IPS-NIHi7 (cell line): ENCODE data around the gene IRF3.

Source experiments
- DNase-seq: peaks from one replicate; pipeline ENCODE4 v3.0.0; 2012; ENCODE audit warnings: mixed read lengths; ENCODE audit errors: extremely low spot score

The IRF3 gene, protein sequence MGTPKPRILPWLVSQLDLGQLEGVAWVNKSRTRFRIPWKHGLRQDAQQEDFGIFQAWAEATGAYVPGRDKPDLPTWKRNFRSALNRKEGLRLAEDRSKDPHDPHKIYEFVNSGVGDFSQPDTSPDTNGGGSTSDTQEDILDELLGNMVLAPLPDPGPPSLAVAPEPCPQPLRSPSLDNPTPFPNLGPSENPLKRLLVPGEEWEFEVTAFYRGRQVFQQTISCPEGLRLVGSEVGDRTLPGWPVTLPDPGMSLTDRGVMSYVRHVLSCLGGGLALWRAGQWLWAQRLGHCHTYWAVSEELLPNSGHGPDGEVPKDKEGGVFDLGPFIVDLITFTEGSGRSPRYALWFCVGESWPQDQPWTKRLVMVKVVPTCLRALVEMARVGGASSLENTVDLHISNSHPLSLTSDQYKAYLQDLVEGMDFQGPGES

DNA sequence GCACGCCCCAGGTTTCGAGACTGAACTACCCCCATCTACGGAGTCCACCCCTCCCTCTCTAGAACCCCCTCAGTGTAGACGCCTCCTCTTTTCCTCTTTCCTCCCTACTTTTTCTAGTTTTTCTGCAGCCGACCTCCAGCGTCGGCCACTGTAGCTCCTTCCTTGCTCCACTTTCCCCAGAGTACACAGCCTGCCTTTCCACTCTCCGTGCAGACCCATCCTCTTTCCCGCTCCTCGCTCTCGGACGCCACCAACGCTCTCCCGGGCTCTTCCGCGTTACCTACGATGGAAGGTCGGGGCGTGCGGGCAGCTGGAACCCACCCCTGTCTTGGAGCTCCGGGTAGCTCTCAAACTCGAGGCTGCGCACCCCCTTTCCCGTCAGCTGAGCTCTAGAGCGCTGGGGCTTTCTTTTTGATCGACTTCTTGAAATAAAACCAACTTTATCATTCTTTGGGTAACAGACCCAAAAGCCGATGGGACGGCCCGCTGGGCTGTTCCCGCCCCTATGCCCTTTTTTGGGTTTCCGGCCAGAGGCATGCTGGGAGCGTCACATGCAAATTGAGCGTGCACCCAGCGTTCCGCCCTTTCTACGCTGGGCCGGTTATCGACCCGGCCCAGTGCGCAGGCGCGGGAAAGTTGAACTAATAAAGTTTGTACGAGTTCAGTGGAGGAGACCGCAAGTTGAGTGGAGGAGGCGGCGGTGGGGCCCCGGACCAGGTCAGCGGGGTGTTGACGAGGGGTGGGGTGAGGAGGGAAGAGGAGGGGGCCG, at the start of gene IRF3, which contains the start of gene BCL2L12:
TSS of gene IRF3 (minus strand) at position 507 of the 769 bp plus-strand sequence. CDS start 1,019 bp downstream, outside the sequence.
TSS of gene BCL2L12 (plus strand) at position 583 of the 769 bp plus-strand sequence. CDS start 760 bp downstream, outside the sequence.
- DNase-seq, result peak; percentile 92

DNA sequence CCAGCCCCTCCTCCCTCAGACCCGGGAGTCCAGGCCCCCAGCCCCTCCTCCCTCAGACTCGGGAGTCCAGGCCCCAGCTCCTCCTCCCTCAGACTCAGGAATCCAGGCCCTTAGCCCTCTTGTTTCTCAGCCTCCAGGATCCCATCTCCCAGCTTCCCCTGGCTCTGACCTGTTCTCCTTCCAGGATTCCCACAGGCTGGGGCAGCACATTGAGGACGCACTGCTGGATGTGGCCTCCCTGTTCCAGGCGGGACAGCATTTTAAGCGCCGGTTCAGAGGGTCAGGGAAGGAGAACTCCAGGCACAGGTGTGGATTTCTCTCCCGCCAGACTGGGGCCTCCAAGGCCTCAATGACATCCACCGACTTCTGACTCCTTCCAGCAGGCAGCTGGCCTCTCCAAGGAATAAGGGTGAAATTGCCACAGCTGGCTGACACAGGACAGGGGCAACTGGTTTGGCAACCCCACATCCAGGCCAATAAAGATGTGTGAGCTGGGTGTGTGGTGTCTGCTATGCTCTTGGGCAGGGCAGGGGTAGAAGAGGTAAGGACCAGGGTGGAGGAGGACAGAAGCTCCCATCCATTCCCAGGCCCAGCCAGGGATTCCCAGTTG, 47.7 kb upstream of the IRF3 start:
- DNase-seq, result no peak

DNA sequence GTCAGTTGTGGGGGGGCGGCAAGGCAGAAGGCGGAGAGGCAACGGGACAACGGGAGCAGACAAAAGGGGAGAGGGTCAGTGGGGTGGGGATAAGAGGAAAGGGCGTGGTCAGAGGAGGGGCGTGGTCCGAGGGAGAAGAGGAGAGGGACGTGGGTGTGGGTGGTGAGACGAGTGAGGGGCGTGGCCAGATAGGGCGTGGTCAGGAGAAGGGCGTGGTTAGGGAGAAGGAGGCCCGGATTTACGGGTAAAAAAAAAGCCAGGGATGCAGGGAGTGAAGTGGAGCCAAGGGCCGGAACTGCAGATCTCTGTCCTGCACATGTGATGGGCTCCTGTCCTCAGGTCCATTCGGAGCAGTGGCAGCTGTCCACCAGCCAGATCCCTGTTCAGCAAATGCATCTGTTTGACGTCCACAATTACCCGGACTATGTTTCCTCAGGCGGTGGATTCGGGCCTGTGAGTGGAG, 46.8 kb upstream of the IRF3 start:
- peak; percentile 91 for DNase-seq

DNA sequence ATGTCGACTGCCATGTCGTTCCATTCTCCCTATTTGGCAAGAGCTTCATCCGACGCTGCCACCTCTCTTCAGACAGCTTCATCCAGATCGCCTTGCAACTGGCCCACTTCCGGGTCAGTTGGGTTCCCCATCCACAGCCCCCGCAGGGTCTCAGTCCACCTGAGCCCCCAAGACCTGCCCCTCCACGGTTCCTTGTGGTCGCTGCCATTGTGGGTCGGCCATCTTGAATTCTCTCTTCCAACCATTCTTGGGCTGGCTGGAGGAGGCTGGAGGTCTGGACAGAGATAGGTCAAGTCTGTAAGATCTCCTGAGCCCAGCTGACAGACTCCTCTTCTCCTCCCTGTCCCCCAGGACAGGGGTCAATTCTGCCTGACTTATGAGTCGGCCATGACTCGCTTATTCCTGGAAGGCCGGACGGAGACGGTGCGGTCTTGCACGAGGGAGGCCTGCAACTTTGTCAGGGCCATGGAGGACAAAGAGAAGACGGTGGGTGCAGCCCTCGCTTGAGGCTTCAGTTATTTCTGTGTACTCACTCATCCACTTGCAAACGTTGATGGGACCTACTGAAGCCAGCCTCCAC, 44.8 kb upstream of the IRF3 start:
- DNase-seq, result no peak

DNA sequence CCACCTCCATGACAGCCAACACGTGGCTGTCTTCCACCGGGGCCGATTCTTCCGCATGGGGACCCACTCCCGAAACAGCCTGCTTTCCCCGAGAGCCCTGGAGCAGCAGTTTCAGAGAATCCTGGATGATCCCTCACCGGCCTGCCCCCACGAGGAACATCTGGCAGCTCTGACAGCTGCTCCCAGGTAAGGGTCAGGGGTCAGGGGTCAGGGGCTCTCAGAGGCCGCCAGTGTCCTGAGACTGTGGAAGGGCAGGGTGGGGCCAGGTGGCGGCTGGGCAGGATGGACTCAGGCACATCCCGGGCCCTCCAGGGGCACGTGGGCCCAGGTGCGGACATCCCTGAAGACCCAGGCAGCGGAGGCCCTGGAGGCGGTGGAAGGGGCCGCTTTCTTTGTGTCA, 40.3 kb upstream of the IRF3 start:
- no peak for DNase-seq

DNA sequence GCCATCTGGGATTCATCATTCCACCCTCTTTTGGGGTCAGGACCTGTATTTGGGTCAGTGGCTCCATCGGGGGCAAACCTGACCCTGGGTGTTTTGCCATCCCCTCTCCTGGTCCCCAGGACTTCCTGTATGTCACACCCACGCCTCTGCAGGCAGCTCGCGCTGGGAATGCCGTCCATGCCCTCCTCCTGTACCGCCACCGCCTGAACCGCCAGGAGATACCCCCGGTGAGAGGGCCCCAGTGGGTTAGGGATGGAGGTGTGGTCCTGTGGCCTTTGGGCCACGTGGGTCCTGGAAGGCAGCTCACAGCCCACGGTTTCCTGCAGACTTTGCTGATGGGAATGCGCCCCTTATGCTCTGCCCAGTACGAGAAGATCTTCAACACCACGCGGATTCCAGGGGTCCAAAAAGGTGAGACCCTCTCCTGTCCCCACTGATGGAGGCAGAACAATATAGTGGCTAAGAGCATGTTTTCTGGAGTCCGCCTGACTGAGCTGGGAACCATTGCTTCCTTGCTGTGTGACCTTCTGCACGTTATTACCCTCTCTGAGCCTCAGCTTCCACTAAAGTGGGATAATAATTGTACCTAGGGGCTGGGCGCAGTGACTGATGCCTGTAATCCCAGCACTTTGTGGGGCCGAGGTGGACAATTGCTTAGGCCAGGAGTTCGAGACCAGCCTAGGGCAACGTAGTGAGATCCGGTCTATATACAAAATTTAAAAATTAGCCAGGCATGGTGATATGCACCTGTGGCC, 39.4 kb upstream of the IRF3 start:
- DNase-seq, result no peak

DNA sequence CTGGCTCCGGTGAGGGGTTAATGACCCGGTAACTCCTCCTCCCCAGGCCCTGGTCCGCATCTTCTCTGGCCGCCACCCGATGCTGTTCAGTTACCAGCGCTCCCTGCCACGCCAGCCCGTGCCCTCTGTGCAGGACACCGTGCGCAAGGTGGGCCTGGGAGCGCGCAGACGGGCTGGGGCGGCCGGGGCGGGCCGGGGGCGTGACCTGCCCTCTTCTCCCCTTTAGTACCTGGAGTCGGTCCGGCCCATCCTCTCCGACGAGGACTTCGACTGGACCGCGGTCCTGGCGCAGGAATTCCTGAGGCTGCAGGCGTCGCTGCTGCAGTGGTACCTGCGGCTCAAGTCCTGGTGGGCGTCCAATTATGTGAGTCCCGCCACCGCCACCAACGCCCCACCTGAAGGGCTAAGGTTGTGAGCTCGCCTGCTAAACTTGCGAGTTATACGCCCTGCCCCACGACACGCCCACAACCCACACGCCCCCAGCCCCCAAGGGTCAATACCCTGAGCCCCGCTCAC, 35.7 kb upstream of the IRF3 start:
- DNase-seq, result no peak

DNA sequence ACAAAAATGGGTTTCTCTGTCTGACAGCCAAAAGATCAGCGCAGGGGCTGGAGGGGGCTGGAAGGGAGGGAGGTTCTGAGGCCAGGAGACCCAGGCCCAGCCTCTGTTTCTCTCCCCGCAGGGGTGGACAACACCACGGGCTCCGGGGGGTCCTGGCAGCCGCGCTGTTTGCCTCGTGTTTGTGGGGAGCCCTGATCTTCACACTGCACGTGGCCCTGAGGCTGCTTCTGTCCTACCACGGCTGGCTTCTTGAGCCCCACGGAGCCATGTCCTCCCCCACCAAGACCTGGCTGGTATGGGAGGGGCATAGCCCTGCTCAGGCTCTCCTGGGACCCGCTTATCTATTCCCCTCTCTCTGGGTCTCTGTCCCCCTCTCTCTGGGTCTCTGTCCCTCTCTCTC, 34.9 kb upstream of the IRF3 start:
- DNase-seq, result no peak

DNA sequence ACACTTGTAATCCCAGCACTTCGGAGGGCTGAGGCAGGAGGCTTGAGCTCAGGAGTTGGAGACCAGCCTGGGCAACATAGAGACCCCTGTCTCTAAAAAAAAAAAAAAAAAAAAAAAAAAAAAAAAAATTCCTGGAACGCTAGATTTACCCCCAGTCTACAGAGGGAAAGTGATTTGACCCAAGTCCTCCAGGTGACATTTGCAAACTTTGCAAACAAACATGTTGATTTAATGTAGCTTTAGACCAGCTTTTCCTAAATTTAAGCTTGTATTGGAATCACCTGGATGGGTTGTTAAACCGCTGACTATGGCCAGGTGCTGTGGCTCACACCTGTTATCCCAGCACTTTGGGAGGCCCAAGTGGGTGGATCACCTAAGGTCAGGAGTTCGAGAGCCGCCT, 33.7 kb upstream of the IRF3 start:
- no peak for DNase-seq

DNA sequence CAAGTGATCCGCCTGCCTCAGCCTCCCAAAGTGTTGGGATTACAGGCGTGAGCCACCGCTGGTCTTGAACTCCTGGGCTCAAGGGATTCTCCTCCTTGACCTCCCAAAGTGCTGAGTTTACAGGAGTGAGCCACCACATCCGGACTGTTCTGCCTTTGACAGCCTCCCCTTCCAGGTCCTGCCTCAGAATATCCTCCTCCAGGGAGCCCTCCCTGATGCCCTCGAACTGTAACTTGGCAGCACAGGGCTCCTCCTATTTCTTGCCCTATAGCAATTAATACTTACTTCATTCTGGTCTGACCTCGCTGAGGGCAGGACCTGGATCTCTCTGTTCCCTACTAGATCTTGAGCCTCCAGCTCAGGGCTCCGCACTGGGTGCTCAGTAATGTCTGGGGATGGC, 31.2 kb upstream of the IRF3 start:
- DNase-seq, result no peak

DNA sequence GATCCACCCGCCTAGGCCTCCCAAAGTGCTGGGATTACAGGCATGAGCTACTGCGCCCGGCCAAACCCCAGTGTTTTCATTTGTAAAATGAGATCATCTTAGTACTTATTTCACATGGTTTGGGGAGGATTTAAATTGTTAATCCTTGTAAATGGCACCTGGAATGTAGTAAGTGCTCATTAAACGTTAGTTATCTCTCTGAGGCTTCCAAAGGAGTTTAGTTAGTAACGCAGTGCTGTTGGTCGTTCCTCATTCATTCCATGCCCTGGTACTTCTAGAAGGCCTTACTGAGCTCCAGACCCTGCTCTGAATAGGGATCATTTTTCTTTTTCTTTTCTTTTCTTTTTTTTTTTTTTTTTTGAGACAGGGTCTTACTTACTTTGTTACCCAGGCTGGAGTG, 30.5 kb upstream of the IRF3 start:
- no peak for DNase-seq

DNA sequence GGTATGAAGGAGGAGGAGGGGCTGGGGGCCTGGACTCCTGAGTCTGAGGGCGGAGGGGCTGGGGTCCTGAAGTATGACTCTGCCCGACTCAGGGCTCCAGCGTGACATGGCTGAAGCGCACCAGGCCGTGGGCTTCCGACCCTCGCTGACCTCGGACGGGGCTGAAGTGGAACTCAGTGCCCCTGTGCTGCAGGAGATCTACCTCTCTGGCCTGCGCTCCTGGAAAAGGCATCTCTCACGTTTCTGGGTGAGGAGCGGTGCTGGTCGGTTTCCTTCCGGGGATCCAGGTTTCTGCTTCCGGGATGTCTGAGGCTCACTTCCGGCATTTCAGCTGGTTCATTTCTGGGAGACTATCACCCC, 26.5 kb upstream of the IRF3 start:
- no peak for DNase-seq

DNA sequence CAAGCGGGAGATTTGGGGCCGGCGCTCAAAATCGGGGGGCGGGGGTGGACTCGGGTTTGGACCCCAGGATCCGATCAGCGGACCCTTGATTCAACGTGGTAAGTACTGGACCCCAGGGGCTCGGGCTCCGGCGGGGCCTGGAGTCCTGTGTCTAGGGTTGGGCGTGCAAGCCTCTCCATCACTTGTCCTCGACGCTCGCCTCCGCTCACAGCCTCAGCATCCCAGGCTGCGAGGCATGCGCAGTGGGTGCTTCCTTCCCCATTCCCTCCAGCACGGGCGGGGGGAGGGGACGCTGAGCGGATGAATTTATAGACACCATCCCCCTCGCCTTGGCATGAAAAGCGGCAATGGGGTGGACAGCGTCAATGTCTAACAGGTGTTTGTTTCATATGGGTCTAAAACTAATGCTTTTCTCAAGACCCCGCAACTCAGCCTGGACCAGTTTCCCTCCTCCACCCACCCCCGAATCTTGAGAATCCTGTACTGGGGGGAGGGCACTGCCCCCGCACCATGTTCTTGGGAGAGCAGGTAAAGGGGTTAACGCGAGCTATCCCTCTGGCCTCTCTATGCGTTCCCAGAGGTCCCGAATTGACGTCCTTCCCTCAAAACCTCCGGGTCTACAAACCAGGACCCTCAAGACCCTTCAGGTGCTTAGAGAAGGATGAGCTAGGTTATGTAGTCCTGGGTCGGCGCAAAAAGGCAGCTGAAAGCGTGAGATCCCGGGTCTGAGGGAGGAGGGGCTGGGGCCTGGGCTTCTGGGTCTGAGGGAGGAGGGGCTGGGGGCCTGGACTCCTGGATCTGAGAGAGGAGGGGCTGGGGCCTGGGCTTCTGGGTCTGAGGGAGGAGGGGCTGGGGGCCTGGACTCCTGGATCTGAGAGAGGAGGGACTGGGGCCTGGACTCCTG, 25.8 kb upstream of the IRF3 start:
- peak; percentile 83 for DNase-seq

DNA sequence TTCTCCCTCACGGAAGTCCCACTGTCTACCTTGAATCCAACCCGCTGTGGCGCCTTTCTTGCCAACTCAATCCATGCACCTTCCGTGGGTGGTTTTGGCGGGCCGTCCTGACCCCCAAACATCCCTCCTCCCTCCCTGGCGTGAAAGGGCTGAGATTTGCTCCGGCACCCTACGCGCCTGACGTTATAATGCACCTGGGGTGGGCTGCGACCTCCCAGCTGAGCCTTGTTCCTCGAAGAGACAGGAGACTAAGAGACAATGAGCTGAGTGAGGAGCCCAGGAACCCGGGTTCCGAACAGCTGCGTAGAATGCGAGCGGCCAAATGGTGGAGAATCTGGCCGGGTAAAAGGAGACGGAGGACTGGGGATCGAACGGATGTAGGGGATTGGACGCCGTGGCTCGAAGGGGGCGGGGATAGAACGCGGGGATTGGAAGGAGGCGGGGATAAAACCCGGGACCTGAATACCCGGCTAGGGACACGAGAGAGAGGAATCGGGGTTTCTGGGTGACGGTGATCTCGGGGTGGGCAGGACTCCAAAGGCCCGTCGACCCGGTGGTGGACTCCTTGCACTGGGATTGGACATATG, 25.1 kb upstream of the IRF3 start, which contains the start of gene CPT1C:
TSS of gene CPT1C (plus strand) at position 461 of the 587 bp plus-strand sequence. CDS start 1,137 bp downstream, outside the sequence.
- peak; percentile 92 for DNase-seq

DNA sequence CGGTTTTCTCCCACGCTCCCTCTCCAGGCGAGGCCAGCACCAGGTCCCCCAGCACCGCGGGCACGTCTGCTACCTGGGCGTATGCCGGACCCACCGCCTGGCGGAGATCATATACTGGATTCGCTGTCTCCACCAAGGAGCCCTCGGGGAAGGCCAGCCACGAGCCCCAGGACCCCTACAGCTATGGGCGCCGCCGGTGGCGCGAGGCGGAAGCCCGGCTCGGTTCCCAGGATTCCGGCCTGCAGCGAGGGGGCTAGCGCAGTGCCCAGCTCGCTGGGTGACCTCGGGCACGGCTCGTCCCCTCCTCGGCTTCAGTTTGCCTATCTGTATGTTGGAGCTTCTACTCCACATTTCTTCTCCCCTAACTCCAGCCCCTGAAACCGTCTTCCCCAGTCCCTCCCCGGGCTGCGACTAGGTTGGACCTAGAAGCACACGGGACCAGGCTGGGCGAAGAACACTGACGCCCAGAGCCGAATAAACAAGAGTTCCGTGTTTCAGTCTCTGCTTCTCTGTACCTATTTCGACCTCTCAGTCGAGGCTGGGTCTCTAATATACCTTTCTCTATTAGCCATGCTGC, 24.5 kb upstream of the IRF3 start:
- DNase-seq, result no peak

DNA sequence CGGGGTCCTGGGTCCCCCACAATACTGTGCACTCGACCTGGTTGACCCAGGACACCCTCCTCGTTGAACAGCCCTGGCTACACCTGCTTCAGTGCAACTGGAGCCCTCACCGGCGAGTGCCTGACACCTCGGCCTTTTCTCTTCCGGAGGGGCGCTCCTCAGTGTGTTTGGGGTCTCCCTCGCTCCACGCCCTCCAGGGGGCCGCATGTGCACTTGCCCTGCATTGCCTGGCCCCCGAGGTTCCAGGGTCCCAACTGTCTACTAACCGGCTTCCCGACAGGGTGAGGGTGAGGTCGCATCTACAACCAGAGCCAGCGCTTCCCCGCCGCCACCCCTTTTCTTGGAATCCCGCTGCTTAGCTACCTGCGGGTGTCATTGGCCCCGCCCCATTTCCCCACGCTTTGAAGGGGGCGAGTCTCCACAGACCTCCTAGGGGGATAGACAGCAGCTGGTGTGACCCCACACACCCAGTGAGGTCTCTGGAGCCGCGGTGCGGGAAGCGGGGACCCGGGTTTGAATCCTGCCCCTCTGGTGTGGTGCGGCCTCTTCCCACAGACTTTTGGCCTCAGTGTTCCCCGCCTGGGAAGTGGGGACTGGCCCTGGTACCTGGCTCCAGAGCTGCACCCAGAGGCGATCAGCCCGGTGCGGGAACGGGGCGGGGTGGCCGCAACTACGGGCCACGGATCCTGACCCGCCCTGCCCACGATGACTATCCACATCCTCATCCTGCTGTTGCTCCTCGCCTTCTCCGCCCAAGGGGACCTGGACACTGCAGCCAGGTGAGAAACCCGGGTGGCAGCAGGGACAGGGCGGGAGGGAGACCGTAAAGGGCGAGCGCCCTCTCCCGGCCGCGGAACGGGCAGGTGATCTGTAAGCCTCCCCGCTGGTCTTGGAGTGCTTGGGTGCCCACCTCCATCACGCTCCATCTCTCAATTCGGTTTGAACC, 23.7 kb upstream of the IRF3 start, which contains the start of gene ADM5:
TSS of gene ADM5 (plus strand) at position 462 of the 946 bp plus-strand sequence. CDS start at position 706, 244 bp downstream.
- peak; percentile 64 for DNase-seq

DNA sequence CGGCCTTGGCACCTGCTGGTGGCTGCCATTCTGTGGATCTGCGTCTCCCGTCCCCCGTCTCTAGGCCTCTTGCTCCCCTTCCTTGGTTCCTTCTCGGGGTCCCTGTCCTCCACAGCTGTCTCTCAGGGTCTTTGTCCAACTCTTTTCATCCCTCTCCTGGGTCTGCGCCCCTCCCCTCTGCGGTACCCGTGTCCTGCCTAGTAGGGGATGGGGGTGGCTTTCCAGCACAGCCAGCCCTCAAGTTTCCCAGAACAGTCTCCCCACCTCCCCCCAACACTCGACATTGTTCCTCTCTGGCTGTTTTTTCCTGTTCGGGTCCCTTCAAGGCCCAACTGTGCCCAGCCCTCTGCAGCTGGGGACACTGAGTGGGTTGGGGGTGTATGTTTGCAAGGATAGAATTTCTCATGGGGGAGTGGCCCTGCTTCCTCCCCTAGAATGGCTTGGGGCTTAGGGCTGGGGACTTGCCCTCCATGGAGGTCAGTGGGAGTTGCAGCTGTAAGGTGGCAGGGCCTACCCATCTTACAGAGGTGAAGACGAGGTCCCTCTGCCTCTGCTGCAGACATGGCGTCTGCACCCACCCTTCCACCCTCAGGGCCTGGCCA, 23.0 kb upstream of the IRF3 start:
- DNase-seq, result no peak
